ENCODE results near the gene PPP6R3. TPM values are rescaled to one million over a fixed set of nuclear protein-coding genes. Genes with fewer than 3 reads are reported as not detected.
A peak's percentile ranks its signal among the peaks of the same experiment; 100 is the strongest.

Gene PPP6R3
- total RNA-seq, 2 donors from 2014 or later = 118 to 136 TPM

GRCh38 chr11:68649851-68650555 is 189.5 kb downstream of the PPP6R3 start:
- Histone ChIP-seq H3K36me3 (ENCODE audit: control insufficient read depth, insufficient read depth, low read length) (no peaks in the 10 kb centered on the region), H3K4me1 (ENCODE audit: control insufficient read depth, insufficient read depth, low read length) (no peaks in the 10 kb centered on the region), H3K27ac (ENCODE audit: low read depth, low read length) (no peak overlapping the region), H3K9ac (ENCODE audit: extremely low read depth, low read length, poor library complexity, severe bottlenecking) (no peak overlapping the region), H3K4me3 (ENCODE audit: low read length) (no peak overlapping the region), H3K27me3 (ENCODE audit: control insufficient read depth, insufficient read depth, low read length, poor library complexity, severe bottlenecking) (no peaks in the 10 kb centered on the region), H3K9me3 (ENCODE audit: control insufficient read depth, low read length) (peaks cover 22% of the 10 kb centered on the region)
- Mint-ChIP-seq H3K27ac (no peak overlapping the region), H3K36me3 (ENCODE audit: low read depth) (no peaks in the 10 kb centered on the region), H3K4me3 (no peak overlapping the region), H3K9me3 (peaks cover 16% of the 10 kb centered on the region), H3K27me3 (ENCODE audit: insufficient read depth) (no peaks in the 10 kb centered on the region), H3K4me1 (no peaks in the 10 kb centered on the region)
- TF ChIP-seq CTCF (conservative IDR thresholded peaks at IDR 0.05) = no peak
- WGBS, 2 experiments (ENCODE audit: insufficient coverage in 1 of 2, insufficient read length in 1 of 2) = 91 to 92% methylated on average over 32 to 38 of the region's 38 CpGs
- peak; percentile 58 for DNase-seq

GRCh38 chr11:68650801-68651200 is 190.2 kb downstream of the PPP6R3 start:
- DNase-seq = no peak
- H3K36me3 Mint-ChIP-seq (ENCODE audit: low read depth) = no peaks in the 10 kb centered on the region
- H3K27ac ChIP-seq (ENCODE audit: low read depth, low read length) = no peak overlapping the region
- H3K4me3 Mint-ChIP-seq = no peak overlapping the region
- H3K4me1 Mint-ChIP-seq = no peaks in the 10 kb centered on the region
- no peaks in the 10 kb centered on the region for H3K4me1 ChIP-seq (ENCODE audit: control insufficient read depth, insufficient read depth, low read length)
- peaks cover 19% of the 10 kb centered on the region for H3K9me3 Mint-ChIP-seq
- H3K4me3 ChIP-seq (ENCODE audit: low read length) = no peak overlapping the region
- no peaks in the 10 kb centered on the region for H3K36me3 ChIP-seq (ENCODE audit: control insufficient read depth, insufficient read depth, low read length)
- peaks cover under 1% of the 10 kb centered on the region for H3K27me3 Mint-ChIP-seq (ENCODE audit: insufficient read depth)
- H3K27me3 ChIP-seq (ENCODE audit: control insufficient read depth, insufficient read depth, low read length, poor library complexity, severe bottlenecking) = no peaks in the 10 kb centered on the region
- peaks cover 28% of the 10 kb centered on the region for H3K9me3 ChIP-seq (ENCODE audit: control insufficient read depth, low read length)
- H3K27ac Mint-ChIP-seq = no peak overlapping the region
- 95 to 100% methylated on average over 1 to 14 of the region's 14 CpGs for WGBS, 2 experiments (ENCODE audit: insufficient coverage in 1 of 2, insufficient read length in 1 of 2)
- no peak overlapping the region for H3K9ac ChIP-seq (ENCODE audit: extremely low read depth, low read length, poor library complexity, severe bottlenecking)
- TF ChIP-seq CTCF (conservative IDR thresholded peaks at IDR 0.05) = no peak

DNA sequence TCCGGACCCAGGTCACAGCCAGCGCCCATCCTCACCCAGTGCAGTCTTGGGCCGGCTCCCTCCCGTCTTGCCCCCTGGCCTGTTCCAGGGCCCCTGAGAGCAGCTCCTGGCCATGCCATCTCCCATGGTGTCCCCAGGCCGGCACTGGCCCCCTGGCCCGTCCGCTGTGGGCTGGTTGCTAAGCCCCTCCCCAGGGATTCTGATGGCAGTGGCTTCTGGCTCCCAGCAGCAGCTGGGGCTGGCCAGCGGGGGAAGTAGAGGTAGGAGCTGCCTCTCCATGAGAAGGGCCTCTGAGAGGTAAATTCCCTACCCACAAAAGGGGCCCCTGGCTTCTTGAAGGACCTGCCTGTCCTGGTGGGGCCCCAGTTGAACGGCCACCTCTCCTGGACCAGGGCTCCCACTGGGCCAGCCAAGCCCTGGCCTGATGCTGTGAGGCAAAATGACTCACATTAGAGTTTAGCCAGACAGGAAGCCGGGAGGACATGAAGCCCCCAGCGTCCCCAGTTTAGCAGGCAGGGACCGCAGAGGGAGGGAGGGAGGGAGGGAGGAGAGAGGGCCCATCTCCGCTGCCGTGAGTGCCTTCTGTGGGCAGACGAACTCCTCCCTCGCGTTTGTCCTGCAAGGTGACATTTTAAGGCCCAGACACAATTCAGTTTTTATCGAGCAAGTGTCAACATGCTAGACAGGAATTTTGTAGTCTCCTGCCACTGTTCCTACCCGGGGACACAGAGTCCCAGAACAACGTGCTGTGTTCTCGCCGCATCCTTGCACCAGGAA is 190.8 kb downstream of the PPP6R3 start:
- no peak for TF ChIP-seq CTCF (conservative IDR thresholded peaks at IDR 0.05)
- Histone ChIP-seq H3K27me3 (ENCODE audit: control insufficient read depth, insufficient read depth, low read length, poor library complexity, severe bottlenecking) (no peaks in the 10 kb centered on the region), H3K4me3 (ENCODE audit: low read length) (no peak overlapping the region), H3K9ac (ENCODE audit: extremely low read depth, low read length, poor library complexity, severe bottlenecking) (no peak overlapping the region), H3K27ac (ENCODE audit: low read depth, low read length) (no peak overlapping the region), H3K9me3 (ENCODE audit: control insufficient read depth, low read length) (peaks cover 22% of the 10 kb centered on the region), H3K4me1 (ENCODE audit: control insufficient read depth, insufficient read depth, low read length) (no peaks in the 10 kb centered on the region), H3K36me3 (ENCODE audit: control insufficient read depth, insufficient read depth, low read length) (no peaks in the 10 kb centered on the region)
- no peak overlapping the region for H3K27ac Mint-ChIP-seq
- H3K27me3 Mint-ChIP-seq (ENCODE audit: insufficient read depth) = peaks cover 2% of the 10 kb centered on the region
- H3K36me3 Mint-ChIP-seq (ENCODE audit: low read depth) = no peaks in the 10 kb centered on the region
- 72 to 80% methylated on average over 11 to 22 of the region's 22 CpGs for WGBS, 2 experiments (ENCODE audit: insufficient coverage in 1 of 2, insufficient read length in 1 of 2)
- H3K4me3 Mint-ChIP-seq = no peak overlapping the region
- no peaks in the 10 kb centered on the region for H3K4me1 Mint-ChIP-seq
- DNase-seq = peak; percentile 68
- peaks cover 14% of the 10 kb centered on the region for H3K9me3 Mint-ChIP-seq
